HepG2 (cell line): ENCODE data around the gene RSPH9. TPM values are rescaled to one million over a fixed set of nuclear protein-coding genes. Genes with fewer than 3 reads are reported as not detected.
A peak's percentile ranks its signal among the peaks of the same experiment; 100 is the strongest.

Experiments
- BORCS8-MEF2B ChIP-seq: sonication (generic); formaldehyde crosslinking; IDR thresholded peaks from 2 replicates; pipeline ENCODE4 v1.8.0; 2022; ENCODE audit warnings: mild to moderate bottlenecking, missing genetic modification reagents
- FOXM1 ChIP-seq: sonication (generic); formaldehyde crosslinking; IDR thresholded peaks from 2 replicates; pipeline ENCODE4 v1.5.0; 2020; ENCODE audit warnings: missing genetic modification reagents
- NR2F6 ChIP-seq, 2 experiments: IDR thresholded peaks; 2 replicates each; pipeline ENCODE4 v1.6.1; 2016; ENCODE audit warnings: antibody characterized with exemption in 1 of 2, mild to moderate bottlenecking in 1 of 2
- SAFB2 ChIP-seq: sonication (generic); formaldehyde crosslinking; IDR thresholded peaks from 2 replicates; pipeline ENCODE4 v1.5.1; 2020; ENCODE audit warnings: missing genetic modification reagents, low read depth, mild to moderate bottlenecking, borderline replicate concordance
- SYNCRIP ChIP-seq: fragments of 200-400 bp; formaldehyde crosslinking; IDR thresholded peaks from 2 replicates; pipeline ENCODE4 v1.6.1; 2018; ENCODE audit warnings: mild to moderate bottlenecking, low read depth, low read length; ENCODE audit not compliant: insufficient read depth
- UBTF ChIP-seq: sonication (generic); formaldehyde crosslinking; IDR thresholded peaks from 2 replicates; pipeline ENCODE4 v1.4.0; 2020; ENCODE audit warnings: mild to moderate bottlenecking, missing genetic modification reagents
- XBP1 ChIP-seq: sonication (generic); formaldehyde crosslinking; IDR thresholded peaks from 2 replicates; pipeline ENCODE4 v1.5.0; 2020; ENCODE audit warnings: missing genetic modification reagents
- ZBTB37 ChIP-seq: sonication (generic); formaldehyde crosslinking; IDR thresholded peaks from 2 replicates; pipeline ENCODE4 v1.4.0; 2020; ENCODE audit warnings: mild to moderate bottlenecking, missing genetic modification reagents
- ZNF484 ChIP-seq: sonication (generic); formaldehyde crosslinking; IDR thresholded peaks from 2 replicates; pipeline ENCODE4 v1.5.1; 2020; ENCODE audit warnings: mild to moderate bottlenecking, low read depth, missing genetic modification reagents, borderline replicate concordance
- ZNF597 ChIP-seq: sonication (generic); formaldehyde crosslinking; IDR thresholded peaks from 2 replicates; pipeline ENCODE4 v1.5.0; 2020; ENCODE audit warnings: missing genetic modification reagents
- ZNF674 ChIP-seq: sonication (generic); formaldehyde crosslinking; IDR thresholded peaks from 2 replicates; pipeline ENCODE4 v1.5.0; 2020; ENCODE audit warnings: low read depth, mild to moderate bottlenecking, missing genetic modification reagents
- ZNF737 ChIP-seq: sonication (generic); formaldehyde crosslinking; IDR thresholded peaks from 2 replicates; pipeline ENCODE4 v1.5.0; 2020; ENCODE audit warnings: missing genetic modification reagents, mild to moderate bottlenecking, borderline replicate concordance
- polyA plus RNA-seq, 8 experiments: library from polyadenylated mRNA; depleted of rRNA in 3 of 8; stranded (reverse) in 7 of 8; unstranded in 1 of 8; fragments of >200 nt; fragmentation: Illumina TruSeq in 4 of 8; extraction: Trizol in 4 of 8; gene quantifications; 2 replicates each; pipeline versions ENCODE4 v1.2.1 to v1.2.3, GENCODE V29; 2011 to 2016; ENCODE audit warnings: low read depth in 4 of 8, missing spikeins in 1 of 8, mixed read lengths in 1 of 8; ENCODE audit not compliant: insufficient read depth in 1 of 8
- total RNA-seq, 5 experiments: library from RNA; depleted of rRNA; stranded (reverse); fragments of >200 nt; fragmentation: Illumina TruSeq; extraction: Trizol; gene quantifications; 2 replicates each; pipeline ENCODE4 v1.2.3, GENCODE V29; 2016; ENCODE audit warnings: low read depth in 1 of 5
- TF ChIP-seq, protein P1 (sequence below): sonication (generic); formaldehyde crosslinking; IDR thresholded peaks from 2 replicates; pipeline ENCODE4 v1.4.0; 2020; ENCODE audit warnings: missing genetic modification reagents, borderline replicate concordance
- TF ChIP-seq, protein P2 (sequence below): sonication (generic); formaldehyde crosslinking; IDR thresholded peaks from 2 replicates; pipeline ENCODE4 v1.4.0; 2020; ENCODE audit warnings: missing genetic modification reagents, mild to moderate bottlenecking, borderline replicate concordance

Gene RSPH9
- total and polyA plus RNA-seq, 2 of the 13 experiments (the other 11 are each of a cell fraction or from before 2014, with no cell fraction given): 0.04 TPM; not detected in 1

GRCh38 chr6:43635387-43636307, 9.2 kb upstream of the RSPH9 start, which contains the start of gene MAD2L1BP (continued):
- TF ChIP-seq, protein P1, sequence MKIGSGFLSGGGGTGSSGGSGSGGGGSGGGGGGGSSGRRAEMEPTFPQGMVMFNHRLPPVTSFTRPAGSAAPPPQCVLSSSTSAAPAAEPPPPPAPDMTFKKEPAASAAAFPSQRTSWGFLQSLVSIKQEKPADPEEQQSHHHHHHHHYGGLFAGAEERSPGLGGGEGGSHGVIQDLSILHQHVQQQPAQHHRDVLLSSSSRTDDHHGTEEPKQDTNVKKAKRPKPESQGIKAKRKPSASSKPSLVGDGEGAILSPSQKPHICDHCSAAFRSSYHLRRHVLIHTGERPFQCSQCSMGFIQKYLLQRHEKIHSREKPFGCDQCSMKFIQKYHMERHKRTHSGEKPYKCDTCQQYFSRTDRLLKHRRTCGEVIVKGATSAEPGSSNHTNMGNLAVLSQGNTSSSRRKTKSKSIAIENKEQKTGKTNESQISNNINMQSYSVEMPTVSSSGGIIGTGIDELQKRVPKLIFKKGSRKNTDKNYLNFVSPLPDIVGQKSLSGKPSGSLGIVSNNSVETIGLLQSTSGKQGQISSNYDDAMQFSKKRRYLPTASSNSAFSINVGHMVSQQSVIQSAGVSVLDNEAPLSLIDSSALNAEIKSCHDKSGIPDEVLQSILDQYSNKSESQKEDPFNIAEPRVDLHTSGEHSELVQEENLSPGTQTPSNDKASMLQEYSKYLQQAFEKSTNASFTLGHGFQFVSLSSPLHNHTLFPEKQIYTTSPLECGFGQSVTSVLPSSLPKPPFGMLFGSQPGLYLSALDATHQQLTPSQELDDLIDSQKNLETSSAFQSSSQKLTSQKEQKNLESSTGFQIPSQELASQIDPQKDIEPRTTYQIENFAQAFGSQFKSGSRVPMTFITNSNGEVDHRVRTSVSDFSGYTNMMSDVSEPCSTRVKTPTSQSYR (CRISPR knock-in tag): peak; percentile 95
- TF ChIP-seq ZBTB37 (CRISPR knock-in tag) (peak; percentile 86; the same call in 1 of the 2 replicates), UBTF (CRISPR knock-in tag) (peak; percentile 71), FOXM1 (CRISPR knock-in tag) (no peak), XBP1 (CRISPR knock-in tag) (no peak), NR2F6 (IDR thresholded peaks at IDR 0.05) (peak; percentile 52), NR2F6 (CRISPR knock-in tag; IDR thresholded peaks at IDR 0.05) (peak; percentile 61; the same call in 1 of the 2 replicates), ZNF484 (CRISPR knock-in tag) (no peak), SAFB2 (CRISPR knock-in tag) (0 out of 2 replicates have a peak, but pooled peaks have one; percentile 50), ZNF597 (CRISPR knock-in tag) (no peak), ZNF737 (CRISPR knock-in tag) (peak; percentile 62; the same call in 1 of the 2 replicates), ZNF674 (CRISPR knock-in tag) (no peak), BORCS8-MEF2B (CRISPR knock-in tag) (peak; percentile 76), SYNCRIP (no peak)
- TF ChIP-seq, protein P2, sequence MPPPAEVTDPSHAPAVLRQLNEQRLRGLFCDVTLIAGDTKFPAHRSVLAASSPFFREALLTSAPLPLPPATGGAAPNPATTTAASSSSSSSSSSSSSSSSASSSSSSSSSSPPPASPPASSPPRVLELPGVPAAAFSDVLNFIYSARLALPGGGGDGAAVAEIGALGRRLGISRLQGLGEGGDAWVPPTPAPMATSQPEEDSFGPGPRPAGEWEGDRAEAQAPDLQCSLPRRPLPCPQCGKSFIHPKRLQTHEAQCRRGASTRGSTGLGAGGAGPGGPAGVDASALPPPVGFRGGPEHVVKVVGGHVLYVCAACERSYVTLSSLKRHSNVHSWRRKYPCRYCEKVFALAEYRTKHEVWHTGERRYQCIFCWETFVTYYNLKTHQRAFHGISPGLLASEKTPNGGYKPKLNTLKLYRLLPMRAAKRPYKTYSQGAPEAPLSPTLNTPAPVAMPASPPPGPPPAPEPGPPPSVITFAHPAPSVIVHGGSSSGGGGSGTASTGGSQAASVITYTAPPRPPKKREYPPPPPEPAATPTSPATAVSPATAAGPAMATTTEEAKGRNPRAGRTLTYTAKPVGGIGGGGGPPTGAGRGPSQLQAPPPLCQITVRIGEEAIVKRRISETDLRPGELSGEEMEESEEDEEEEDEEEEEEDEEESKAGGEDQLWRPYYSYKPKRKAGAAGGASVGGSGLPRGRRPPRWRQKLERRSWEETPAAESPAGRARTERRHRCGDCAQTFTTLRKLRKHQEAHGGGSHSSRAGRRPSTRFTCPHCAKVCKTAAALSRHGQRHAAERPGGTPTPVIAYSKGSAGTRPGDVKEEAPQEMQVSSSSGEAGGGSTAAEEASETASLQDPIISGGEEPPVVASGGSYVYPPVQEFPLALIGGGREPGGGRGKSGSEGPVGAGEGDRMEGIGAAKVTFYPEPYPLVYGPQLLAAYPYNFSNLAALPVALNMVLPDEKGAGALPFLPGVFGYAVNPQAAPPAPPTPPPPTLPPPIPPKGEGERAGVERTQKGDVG (CRISPR knock-in tag): peak; percentile 83
